DND-41 (cell line): Measurements from ENCODE around the gene LAG3.

Source experiments
- EZH2 ChIP-seq: IDR thresholded peaks from 3 replicates; pipeline ENCODE4 v1.6.1; 2012; ENCODE audit warnings: borderline replicate concordance, low read depth, mild to moderate bottlenecking, moderate library complexity, low read length, inconsistent platforms; ENCODE audit not compliant: severe bottlenecking
- TF ChIP-seq, protein P1 (sequence below): IDR thresholded peaks from 2 replicates; pipeline ENCODE4 v1.5.1; 2012; ENCODE audit warnings: borderline replicate concordance, low read length, moderate library complexity, mild to moderate bottlenecking; ENCODE audit not compliant: poor library complexity, severe bottlenecking; ENCODE audit errors: extremely low read depth

DNA sequence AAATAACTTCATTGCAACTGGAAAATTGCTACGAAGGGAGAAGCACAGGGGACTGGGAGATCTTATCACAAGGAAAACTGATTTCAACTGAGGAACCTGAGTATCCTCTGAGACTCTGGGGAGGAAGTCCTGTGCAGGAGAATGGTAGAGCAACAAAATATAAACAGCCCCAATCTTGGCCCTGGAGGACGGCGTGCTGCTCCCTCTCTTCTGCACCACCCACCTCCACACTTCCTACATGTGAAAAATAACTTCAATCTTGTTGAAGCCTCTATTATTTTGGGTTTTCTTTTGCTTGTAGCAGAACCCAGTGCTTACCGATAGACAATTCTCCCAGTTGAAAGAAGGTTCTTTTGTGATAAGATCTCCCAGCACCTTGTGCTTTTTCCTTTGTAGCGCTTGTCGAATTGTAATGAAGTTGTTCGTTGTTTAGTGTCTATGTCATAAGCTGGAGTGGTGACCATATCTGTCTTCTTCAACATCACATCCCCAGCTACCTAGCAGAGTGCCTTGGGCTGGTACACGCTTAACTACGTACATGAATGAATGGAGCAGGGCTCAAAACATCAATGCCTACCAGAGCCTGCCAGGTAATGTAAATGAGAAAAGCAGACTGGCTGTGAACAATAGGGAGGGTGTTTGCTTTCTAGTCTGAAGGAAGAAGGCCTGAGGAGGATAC lies 14.2 kb downstream of the LAG3 start:
- TF ChIP-seq, protein P1, sequence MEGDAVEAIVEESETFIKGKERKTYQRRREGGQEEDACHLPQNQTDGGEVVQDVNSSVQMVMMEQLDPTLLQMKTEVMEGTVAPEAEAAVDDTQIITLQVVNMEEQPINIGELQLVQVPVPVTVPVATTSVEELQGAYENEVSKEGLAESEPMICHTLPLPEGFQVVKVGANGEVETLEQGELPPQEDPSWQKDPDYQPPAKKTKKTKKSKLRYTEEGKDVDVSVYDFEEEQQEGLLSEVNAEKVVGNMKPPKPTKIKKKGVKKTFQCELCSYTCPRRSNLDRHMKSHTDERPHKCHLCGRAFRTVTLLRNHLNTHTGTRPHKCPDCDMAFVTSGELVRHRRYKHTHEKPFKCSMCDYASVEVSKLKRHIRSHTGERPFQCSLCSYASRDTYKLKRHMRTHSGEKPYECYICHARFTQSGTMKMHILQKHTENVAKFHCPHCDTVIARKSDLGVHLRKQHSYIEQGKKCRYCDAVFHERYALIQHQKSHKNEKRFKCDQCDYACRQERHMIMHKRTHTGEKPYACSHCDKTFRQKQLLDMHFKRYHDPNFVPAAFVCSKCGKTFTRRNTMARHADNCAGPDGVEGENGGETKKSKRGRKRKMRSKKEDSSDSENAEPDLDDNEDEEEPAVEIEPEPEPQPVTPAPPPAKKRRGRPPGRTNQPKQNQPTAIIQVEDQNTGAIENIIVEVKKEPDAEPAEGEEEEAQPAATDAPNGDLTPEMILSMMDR, result no peak
- TF ChIP-seq EZH2, result no peak
